Body of pancreas (tissue), 4 donors: ENCODE data around the gene KHDRBS2. TPM values are rescaled to one million over a fixed set of nuclear protein-coding genes. Genes with fewer than 3 reads are reported as not detected.

Experiments used
- ATAC-seq: fragments of 150-250 bp; one replicate; pipeline ENCODE4 v1.9.1; 2016
- DNase-seq, 4 donors: peaks; one replicate each; pipeline ENCODE4 v3.0.0-alpha.2; 2019
- H3K27ac ChIP-seq, 4 donors: fragments of 200-600 bp; sonication (generic); 1 replicate in 3 of 4; 2 replicates in 1 of 4; pipeline versions ENCODE4 v1.5.1 to v1.6.1; 2016 to 2019; ENCODE audit warnings: mild to moderate bottlenecking in 1 of 4, mixed read lengths in 1 of 4, moderate library complexity in 1 of 4
- H3K27me3 ChIP-seq, 2 donors: fragments of 200-600 bp; sonication (generic); one replicate each; pipeline ENCODE4 v1.6.0; 2016; ENCODE audit warnings: mild to moderate bottlenecking in 1 of 2
- H3K36me3 ChIP-seq, 2 donors: fragments of 200-600 bp; sonication (generic); replicated peaks in 1 of 2; 2 replicates each; pipeline ENCODE4 v1.5.1; 2016; ENCODE audit warnings: low read depth in 2 of 2; ENCODE audit not compliant: insufficient read depth in 1 of 2
- H3K4me1 ChIP-seq: fragments of 200-600 bp; sonication (generic); one replicate; pipeline ENCODE4 v1.6.0; 2016
- H3K4me3 ChIP-seq, 2 donors: fragments of 200-600 bp; sonication (generic); 1 replicate in 1 of 2; 2 replicates in 1 of 2; pipeline ENCODE4 v1.5.1; 2016 to 2019
- H3K9me3 ChIP-seq, 3 donors: fragments of 200-600 bp; sonication (generic); 1 replicate in 2 of 3; 2 replicates in 1 of 3; pipeline ENCODE4 v1.5.1; 2016
- POLR2A ChIP-seq, 3 donors: fragments of 450-650 bp; IDR thresholded peaks; one replicate each; pipeline ENCODE4 v1.6.1; 2016; ENCODE audit warnings: antibody characterized with exemption in 3 of 3, mild to moderate bottlenecking in 2 of 3
- WGBS, 2 donors: methylation state at CpG; one replicate each; pipeline ENCODE4 v1.1.5; 2017; 5-methylcytosine and 5-hydroxymethylcytosine counted together
- intact Hi-C: fragments of 100-400 bp; cut with DNase I; formaldehyde crosslinking; loops from one replicate; pipeline ENCODE4 v1.15.1; 2023
- total RNA-seq, 2 donors: library from RNA; depleted of rRNA; stranded (reverse); fragments of >200 nt; gene quantifications; one replicate each; pipeline ENCODE4 v1.1.0, GENCODE V29; 2016
- TF ChIP-seq, protein P1 (sequence below), 7 experiments: fragments of 450-650 bp in 4 of 7; fragments of 200-600 bp in 3 of 7; sonication (generic) in 3 of 7; IDR thresholded peaks; one replicate each; pipeline ENCODE4 v1.5.1; 2016 to 2019; ENCODE audit warnings: antibody characterized with exemption in 7 of 7

Gene KHDRBS2
- total RNA-seq, 2 donors from 2014 or later = not detected

DNA sequence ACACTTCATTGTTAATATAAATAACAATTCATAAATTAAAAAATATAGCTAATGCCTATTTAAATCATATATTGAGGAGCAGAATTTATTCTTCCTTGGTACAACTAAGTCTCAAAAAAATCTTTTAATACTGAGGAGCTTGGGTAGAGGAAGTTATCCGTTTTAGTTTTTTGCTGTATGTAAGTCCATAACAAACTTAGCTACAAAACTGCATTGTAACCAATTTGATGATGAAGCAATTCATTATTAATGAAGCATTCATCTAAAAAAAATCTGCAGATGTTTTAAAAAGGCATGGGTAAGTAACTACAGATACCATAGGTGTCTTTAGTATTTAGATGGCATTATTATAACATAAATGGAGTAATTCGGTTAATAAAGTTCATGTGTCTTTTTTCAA is 1.3 kb downstream of the KHDRBS2 start:
- Histone ChIP-seq H3K9me3 (no peaks in the 10 kb centered on the region), H3K27me3 (peaks cover 0 to 5% of the 10 kb centered on the region in 2 donors), H3K4me3 (no peak overlapping the region), H3K27ac (no peak overlapping the region), H3K36me3 (no peaks in the 10 kb centered on the region), H3K4me1 (peaks cover 14% of the 10 kb centered on the region)
- ATAC-seq (no peak), DNase-seq (no peak)
- intact Hi-C loops = no loop called here
- 30 to 34% methylated on average over 2 of the region's 2 CpGs for WGBS, 2 donors
- TF ChIP-seq POLR2A (IDR thresholded peaks at IDR 0.05) = no peak
- TF ChIP-seq, protein P1, sequence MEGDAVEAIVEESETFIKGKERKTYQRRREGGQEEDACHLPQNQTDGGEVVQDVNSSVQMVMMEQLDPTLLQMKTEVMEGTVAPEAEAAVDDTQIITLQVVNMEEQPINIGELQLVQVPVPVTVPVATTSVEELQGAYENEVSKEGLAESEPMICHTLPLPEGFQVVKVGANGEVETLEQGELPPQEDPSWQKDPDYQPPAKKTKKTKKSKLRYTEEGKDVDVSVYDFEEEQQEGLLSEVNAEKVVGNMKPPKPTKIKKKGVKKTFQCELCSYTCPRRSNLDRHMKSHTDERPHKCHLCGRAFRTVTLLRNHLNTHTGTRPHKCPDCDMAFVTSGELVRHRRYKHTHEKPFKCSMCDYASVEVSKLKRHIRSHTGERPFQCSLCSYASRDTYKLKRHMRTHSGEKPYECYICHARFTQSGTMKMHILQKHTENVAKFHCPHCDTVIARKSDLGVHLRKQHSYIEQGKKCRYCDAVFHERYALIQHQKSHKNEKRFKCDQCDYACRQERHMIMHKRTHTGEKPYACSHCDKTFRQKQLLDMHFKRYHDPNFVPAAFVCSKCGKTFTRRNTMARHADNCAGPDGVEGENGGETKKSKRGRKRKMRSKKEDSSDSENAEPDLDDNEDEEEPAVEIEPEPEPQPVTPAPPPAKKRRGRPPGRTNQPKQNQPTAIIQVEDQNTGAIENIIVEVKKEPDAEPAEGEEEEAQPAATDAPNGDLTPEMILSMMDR (IDR thresholded peaks at IDR 0.05) = no peak

DNA sequence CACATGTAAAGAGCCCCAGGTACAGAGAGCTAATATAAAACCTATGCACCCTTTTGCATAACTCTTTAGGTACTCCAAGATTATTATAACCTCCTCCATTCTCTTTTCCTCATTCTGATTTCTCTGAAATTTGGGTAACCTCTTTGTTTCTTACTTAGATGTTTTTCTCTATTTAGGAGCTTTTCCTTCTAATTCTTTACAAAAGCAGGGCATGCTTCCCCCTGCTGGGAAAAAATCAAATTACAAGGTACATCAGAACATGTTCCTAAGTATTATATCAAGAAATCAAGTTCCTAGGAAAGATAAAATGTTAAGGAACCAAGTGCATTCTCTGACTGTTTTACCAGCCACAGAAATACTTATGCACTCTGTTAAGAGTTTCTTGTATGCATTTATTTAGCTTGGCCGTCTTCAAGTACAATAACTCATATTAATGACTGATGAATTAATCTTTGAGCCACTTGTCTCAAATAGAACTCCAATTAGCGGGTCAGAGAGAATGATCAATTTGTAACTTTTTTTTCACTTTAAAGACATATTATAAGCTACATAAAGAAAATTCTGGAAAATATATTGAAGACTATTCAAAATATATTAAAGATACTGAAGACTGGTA is 2.1 kb downstream of the KHDRBS2 start:
- DNase-seq = no peak
- WGBS, 2 donors = 28 to 30% methylated on average over 2 of the region's 2 CpGs
- no peak for ATAC-seq
- H3K4me3 ChIP-seq = no peak overlapping the region
- TF ChIP-seq, protein P1 (IDR thresholded peaks at IDR 0.05) = peak in 6 of 7 experiments; percentile 31 to 47 (median 36)
- no peak for TF ChIP-seq POLR2A (IDR thresholded peaks at IDR 0.05)
- no peaks in the 10 kb centered on the region for H3K36me3 ChIP-seq
- intact Hi-C loops = no loop called here
- no peak overlapping the region for H3K27ac ChIP-seq
- no peaks in the 10 kb centered on the region for H3K9me3 ChIP-seq
- peaks cover 0 to 5% of the 10 kb centered on the region in 2 donors for H3K27me3 ChIP-seq
- peaks cover 14% of the 10 kb centered on the region for H3K4me1 ChIP-seq

- intact Hi-C loops = no loop called here
- H3K27me3 ChIP-seq = peaks cover 0 to 5% of the 10 kb centered on the region in 2 donors
- WGBS, 2 donors = 44 to 47% methylated on average over 2 of the region's 2 CpGs
- no peak overlapping the region for H3K4me3 ChIP-seq
- TF ChIP-seq, protein P1 (IDR thresholded peaks at IDR 0.05) = no peak
- TF ChIP-seq POLR2A (IDR thresholded peaks at IDR 0.05) = no peak
- H3K4me1 ChIP-seq = peaks cover 14% of the 10 kb centered on the region
- DNase-seq (no peak), ATAC-seq (no peak)
- H3K9me3 ChIP-seq = no peaks in the 10 kb centered on the region
- H3K36me3 ChIP-seq = no peaks in the 10 kb centered on the region
- no peak overlapping the region for H3K27ac ChIP-seq
Measured at GRCh38 chr6:62283365-62283764, 2.7 kb downstream of the KHDRBS2 start.

GRCh38 chr6:62280099-62280498 is 5.9 kb downstream of the KHDRBS2 start:
- 70 to 76% methylated on average over 3 of the region's 3 CpGs for WGBS, 2 donors
- ATAC-seq = no peak
- no peak overlapping the region for H3K27ac ChIP-seq
- H3K4me3 ChIP-seq = no peak overlapping the region
- intact Hi-C loops = no loop called here
- no peaks in the 10 kb centered on the region for H3K4me1 ChIP-seq
- no peak for DNase-seq
- TF ChIP-seq, protein P1 (IDR thresholded peaks at IDR 0.05) = no peak
- TF ChIP-seq POLR2A (IDR thresholded peaks at IDR 0.05) = no peak
- H3K36me3 ChIP-seq = no peaks in the 10 kb centered on the region
- no peaks in the 10 kb centered on the region for H3K27me3 ChIP-seq
- H3K9me3 ChIP-seq = no peaks in the 10 kb centered on the region

DNA sequence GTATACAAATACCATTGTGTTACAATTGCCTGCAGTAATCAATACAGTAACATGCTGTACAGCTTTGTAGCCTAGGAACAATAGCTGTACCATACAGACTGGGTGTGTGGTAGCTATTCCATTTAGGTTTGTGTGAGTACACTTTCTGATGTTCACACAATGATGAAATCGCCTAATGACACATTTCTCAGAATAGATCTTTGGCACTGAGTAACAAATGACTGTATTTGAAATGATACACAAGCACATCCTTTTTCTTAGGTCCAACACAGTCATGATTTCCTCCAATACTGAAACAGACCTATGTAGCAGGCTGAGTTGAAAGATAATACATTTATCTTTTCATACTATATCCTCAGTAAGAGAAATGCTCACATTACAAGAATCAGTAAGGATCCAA is 13.9 kb downstream of the KHDRBS2 start:
- no peaks in the 10 kb centered on the region for H3K36me3 ChIP-seq
- H3K4me1 ChIP-seq = no peaks in the 10 kb centered on the region
- no peak overlapping the region for H3K4me3 ChIP-seq
- no peak for DNase-seq
- no peak overlapping the region for H3K27ac ChIP-seq
- no peak for ATAC-seq
- TF ChIP-seq POLR2A (IDR thresholded peaks at IDR 0.05) = no peak
- TF ChIP-seq, protein P1 (IDR thresholded peaks at IDR 0.05) = no peak
- intact Hi-C loops = no loop called here
- WGBS, 2 donors = 50 to 53% methylated on average over 1 of the region's 1 CpG
- H3K27me3 ChIP-seq = no peaks in the 10 kb centered on the region
- no peaks in the 10 kb centered on the region for H3K9me3 ChIP-seq
